Panc1 (cell line): ENCODE results near the gene ING4. TPM values are rescaled to one million over a fixed set of nuclear protein-coding genes. Genes with fewer than 3 reads are reported as not detected.

Source experiments
- ATAC-seq: fragments of 200-7000 bp; cut with Tn5 transposase; 2 replicates; pipeline ENCODE4 v1.9.1; 2020; ENCODE audit warnings: mild to moderate bottlenecking, moderate library complexity
- BruUV-seq: library from RNA; stranded (reverse); fragments of 400-500 nt; replicated peaks from 2 replicates; lab custom pipeline; 2021; lab: Mats Ljungman, UMichigan
- CTCF ChIA-PET: fragments of 300-600 bp; sonication (Branson Sonifier 250); formaldehyde crosslinking; loops from one replicate; lab custom pipeline; 2022; ENCODE audit warnings: antibody characterized with exemption; lab: Charles Lee
- POLR2A ChIA-PET: fragments of 300-600 bp; sonication (Branson Sonifier 250); formaldehyde crosslinking; loops from one replicate; lab custom pipeline; 2022; ENCODE audit warnings: antibody characterized with exemption; lab: Charles Lee
- DNase-seq: peaks from one replicate; pipeline ENCODE4 v3.0.0-alpha.2; 2010; ENCODE audit warnings: low read depth, low spot score
- H3K27ac ChIP-seq: 2 replicates; pipeline ENCODE4 v1.5.1; 2011; ENCODE audit warnings: mild to moderate bottlenecking, low read length, inconsistent platforms
- H3K27me3 ChIP-seq: fragments of 200-500 bp; sonication (Bioruptor generic); 2 replicates; pipeline ENCODE4 v1.6.0; 2014; ENCODE audit warnings: low read length, inconsistent platforms; ENCODE audit not compliant: control insufficient read depth, insufficient read depth
- H3K36me3 ChIP-seq: fragments of 200-500 bp; sonication (Bioruptor generic); 2 replicates; pipeline ENCODE4 v1.5.1; 2014; ENCODE audit warnings: inconsistent platforms, mild to moderate bottlenecking, low read length, moderate library complexity; ENCODE audit not compliant: control insufficient read depth, insufficient read depth
- H3K4me1 ChIP-seq: 2 replicates; pipeline ENCODE4 v1.5.1; 2011; ENCODE audit warnings: inconsistent platforms, mild to moderate bottlenecking, low read length, moderate library complexity; ENCODE audit not compliant: control insufficient read depth, insufficient read depth
- H3K4me3 ChIP-seq, 2 experiments: 2 replicates each; pipeline ENCODE4 v1.5.1; 2011 to 2012; ENCODE audit warnings: low read depth in 2 of 2, low read length in 2 of 2, mild to moderate bottlenecking in 2 of 2, inconsistent platforms in 1 of 2, moderate library complexity in 1 of 2
- H3K9me3 ChIP-seq: fragments of 200-500 bp; sonication (Bioruptor generic); 2 replicates; pipeline ENCODE4 v1.5.1; 2014; ENCODE audit warnings: low read depth, mild to moderate bottlenecking, inconsistent platforms, low read length, moderate library complexity; ENCODE audit not compliant: control insufficient read depth, insufficient read depth
- POLR2AphosphoS5 ChIP-seq: IDR thresholded peaks from 2 replicates; pipeline ENCODE4 v1.6.1; 2012; ENCODE audit warnings: mild to moderate bottlenecking, low read depth, low read length, moderate library complexity
- SIN3A ChIP-seq: IDR thresholded peaks from 2 replicates; pipeline ENCODE4 v1.6.1; 2012; ENCODE audit warnings: low read depth, mild to moderate bottlenecking, low read length, moderate library complexity, borderline replicate concordance; ENCODE audit not compliant: insufficient read depth
- TCF7L2 ChIP-seq: IDR thresholded peaks from 2 replicates; pipeline ENCODE4 v1.6.1; 2011; ENCODE audit warnings: mild to moderate bottlenecking, low read depth, low read length, inconsistent platforms
- in situ Hi-C: cut with HindIII; loops from 2 replicates; pipeline ENCODE4 v1.10.0; 2016; ENCODE audit warnings: low sequenced_read_pairs, low pct_unique_long_range_greater_than_20kb
- intact Hi-C: fragments of 100-400 bp; cut with micrococcal nuclease; formaldehyde crosslinking; loops from one replicate; pipeline ENCODE4 v1.10.0; 2022; ENCODE audit not compliant: unreplicated experiment
- total RNA-seq: library from RNA; stranded (reverse); gene quantifications from one replicate; pipeline ENCODE4 v1.2.1, GENCODE V29; 2021; ENCODE audit not compliant: unreplicated experiment
- TF ChIP-seq, protein P1 (sequence below), 2 experiments: IDR thresholded peaks; 2 replicates each; pipeline ENCODE4 v1.6.1; 2011 to 2012; ENCODE audit warnings: low read depth in 2 of 2, control low read depth in 1 of 2, low read length in 1 of 2, mild to moderate bottlenecking in 1 of 2, moderate library complexity in 1 of 2; ENCODE audit not compliant: insufficient read depth in 1 of 2
- TF ChIP-seq, protein P2 (sequence below): fragments of 450-650 bp; IDR thresholded peaks from 2 replicates; pipeline ENCODE4 v1.5.1; 2017; ENCODE audit warnings: mild to moderate bottlenecking

ING4 gene
- total RNA-seq, 1 experiment from 2014 or later: 11.4 TPM

DNA sequence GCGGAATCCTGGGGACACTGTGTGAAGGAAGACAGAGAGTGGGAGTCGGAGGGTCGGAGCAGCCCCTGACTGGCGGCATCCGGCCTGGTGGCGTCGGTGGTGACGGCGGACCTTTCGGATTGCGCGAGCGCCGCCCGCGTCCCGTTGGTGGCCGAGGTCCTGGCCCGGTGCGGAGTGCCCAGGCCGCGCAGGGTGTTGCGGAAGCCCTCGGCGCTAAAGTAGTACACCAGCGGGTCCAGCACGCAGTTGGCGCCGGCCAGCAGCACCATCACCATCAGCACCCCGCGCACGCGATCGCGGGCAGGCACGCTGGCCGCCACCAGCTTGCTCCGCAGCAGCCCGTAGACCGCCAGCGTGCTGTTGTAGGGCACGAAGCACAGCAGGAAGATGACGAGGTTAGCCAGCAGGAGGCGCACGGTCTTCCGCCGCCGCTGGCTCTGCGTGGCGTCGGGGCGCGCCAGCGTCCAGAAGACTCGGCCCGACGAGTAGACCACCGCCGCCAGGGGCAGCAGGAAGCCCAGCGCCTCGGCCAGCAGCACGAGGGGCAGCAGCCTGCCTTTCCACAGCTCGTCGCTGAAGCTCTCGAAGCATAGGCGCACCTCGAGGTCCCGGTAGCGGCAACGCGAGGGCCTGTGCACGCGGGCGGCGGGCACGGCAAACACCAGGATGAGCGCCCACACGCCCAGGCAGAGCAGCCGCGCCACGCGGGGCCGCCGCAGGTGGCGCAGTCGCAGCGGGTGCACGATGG lies 42.6 kb downstream of the ING4 start:
- in situ Hi-C loops: no loop called here
- no peak for DNase-seq
- H3K4me3 ChIP-seq: no peak overlapping the region
- no TSS peak for BruUV-seq
- ChIA-PET POLR2A (no interaction called here), CTCF (no interaction called here)
- no peaks in the 10 kb centered on the region for H3K27me3 ChIP-seq
- H3K4me1 ChIP-seq: no peaks in the 10 kb centered on the region
- no peaks in the 10 kb centered on the region for H3K9me3 ChIP-seq
- TF ChIP-seq POLR2AphosphoS5 (no peak), TCF7L2 (no peak), SIN3A (no peak)
- TF ChIP-seq, protein P1, sequence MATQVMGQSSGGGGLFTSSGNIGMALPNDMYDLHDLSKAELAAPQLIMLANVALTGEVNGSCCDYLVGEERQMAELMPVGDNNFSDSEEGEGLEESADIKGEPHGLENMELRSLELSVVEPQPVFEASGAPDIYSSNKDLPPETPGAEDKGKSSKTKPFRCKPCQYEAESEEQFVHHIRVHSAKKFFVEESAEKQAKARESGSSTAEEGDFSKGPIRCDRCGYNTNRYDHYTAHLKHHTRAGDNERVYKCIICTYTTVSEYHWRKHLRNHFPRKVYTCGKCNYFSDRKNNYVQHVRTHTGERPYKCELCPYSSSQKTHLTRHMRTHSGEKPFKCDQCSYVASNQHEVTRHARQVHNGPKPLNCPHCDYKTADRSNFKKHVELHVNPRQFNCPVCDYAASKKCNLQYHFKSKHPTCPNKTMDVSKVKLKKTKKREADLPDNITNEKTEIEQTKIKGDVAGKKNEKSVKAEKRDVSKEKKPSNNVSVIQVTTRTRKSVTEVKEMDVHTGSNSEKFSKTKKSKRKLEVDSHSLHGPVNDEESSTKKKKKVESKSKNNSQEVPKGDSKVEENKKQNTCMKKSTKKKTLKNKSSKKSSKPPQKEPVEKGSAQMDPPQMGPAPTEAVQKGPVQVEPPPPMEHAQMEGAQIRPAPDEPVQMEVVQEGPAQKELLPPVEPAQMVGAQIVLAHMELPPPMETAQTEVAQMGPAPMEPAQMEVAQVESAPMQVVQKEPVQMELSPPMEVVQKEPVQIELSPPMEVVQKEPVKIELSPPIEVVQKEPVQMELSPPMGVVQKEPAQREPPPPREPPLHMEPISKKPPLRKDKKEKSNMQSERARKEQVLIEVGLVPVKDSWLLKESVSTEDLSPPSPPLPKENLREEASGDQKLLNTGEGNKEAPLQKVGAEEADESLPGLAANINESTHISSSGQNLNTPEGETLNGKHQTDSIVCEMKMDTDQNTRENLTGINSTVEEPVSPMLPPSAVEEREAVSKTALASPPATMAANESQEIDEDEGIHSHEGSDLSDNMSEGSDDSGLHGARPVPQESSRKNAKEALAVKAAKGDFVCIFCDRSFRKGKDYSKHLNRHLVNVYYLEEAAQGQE (IDR thresholded peaks at IDR 0.05; ENCODE audit: insufficient read depth in 1 of 2, low read depth in 2 of 2, low read length in 1 of 2): no peak
- TF ChIP-seq, protein P2, sequence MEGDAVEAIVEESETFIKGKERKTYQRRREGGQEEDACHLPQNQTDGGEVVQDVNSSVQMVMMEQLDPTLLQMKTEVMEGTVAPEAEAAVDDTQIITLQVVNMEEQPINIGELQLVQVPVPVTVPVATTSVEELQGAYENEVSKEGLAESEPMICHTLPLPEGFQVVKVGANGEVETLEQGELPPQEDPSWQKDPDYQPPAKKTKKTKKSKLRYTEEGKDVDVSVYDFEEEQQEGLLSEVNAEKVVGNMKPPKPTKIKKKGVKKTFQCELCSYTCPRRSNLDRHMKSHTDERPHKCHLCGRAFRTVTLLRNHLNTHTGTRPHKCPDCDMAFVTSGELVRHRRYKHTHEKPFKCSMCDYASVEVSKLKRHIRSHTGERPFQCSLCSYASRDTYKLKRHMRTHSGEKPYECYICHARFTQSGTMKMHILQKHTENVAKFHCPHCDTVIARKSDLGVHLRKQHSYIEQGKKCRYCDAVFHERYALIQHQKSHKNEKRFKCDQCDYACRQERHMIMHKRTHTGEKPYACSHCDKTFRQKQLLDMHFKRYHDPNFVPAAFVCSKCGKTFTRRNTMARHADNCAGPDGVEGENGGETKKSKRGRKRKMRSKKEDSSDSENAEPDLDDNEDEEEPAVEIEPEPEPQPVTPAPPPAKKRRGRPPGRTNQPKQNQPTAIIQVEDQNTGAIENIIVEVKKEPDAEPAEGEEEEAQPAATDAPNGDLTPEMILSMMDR: no peak
- intact Hi-C loops: no loop called here
- no peaks in the 10 kb centered on the region for H3K36me3 ChIP-seq
- no peak for ATAC-seq
- no peak overlapping the region for H3K27ac ChIP-seq

DNA sequence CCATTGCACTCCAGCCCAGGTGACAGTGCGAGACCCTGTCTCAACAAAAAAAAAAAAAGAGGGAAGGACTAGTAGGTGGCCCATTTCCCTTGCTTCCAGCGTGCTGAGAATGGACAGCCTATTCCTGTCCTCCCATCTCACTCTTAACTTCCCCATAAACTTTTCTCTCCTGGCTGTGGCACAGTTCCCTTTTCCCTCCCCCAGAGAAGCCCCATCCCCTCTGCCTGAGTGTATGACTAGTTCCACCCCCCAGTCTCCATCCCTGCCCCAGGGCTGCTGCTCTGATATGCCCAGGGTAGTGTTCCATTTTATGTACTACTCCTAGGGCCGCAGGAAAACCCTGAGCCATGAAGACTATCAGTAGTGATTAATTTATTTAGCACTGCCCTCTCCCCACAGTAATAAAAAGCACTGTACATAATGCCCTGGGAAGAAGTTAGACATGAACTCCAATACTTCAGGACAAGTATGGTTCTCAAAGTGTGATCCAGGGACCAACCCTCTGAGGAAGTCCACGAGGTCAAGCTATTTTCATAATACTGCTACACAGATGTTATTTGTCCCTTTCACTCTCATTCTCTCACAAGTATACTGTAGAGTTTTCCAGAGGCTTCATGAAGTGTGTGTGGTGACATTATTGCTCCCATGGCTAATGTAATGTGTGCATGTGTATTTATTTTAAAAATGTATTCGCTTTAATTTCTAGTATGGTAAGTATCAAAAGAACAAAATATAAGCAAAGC lies 44.3 kb downstream of the ING4 start:
- no peaks in the 10 kb centered on the region; the same call in 1 of the 2 replicates for H3K4me1 ChIP-seq
- DNase-seq (no peak), ATAC-seq (no peak)
- H3K4me3 ChIP-seq: no peak overlapping the region
- H3K36me3 ChIP-seq: no peaks in the 10 kb centered on the region
- no peaks in the 10 kb centered on the region for H3K27me3 ChIP-seq
- no TSS peak for BruUV-seq
- in situ Hi-C loops (no loop called here), intact Hi-C loops (no loop called here)
- H3K9me3 ChIP-seq: no peaks in the 10 kb centered on the region
- ChIA-PET CTCF (no interaction called here), POLR2A (interaction anchor here (0.7 kb wide), 1 partner anchor 163 kb away, joined by 4 read pairs; no protein-coding TSS in a partner anchor)
- no peak overlapping the region for H3K27ac ChIP-seq
- TF ChIP-seq, protein P2: no peak
- TF ChIP-seq POLR2AphosphoS5 (no peak), TCF7L2 (no peak), SIN3A (no peak)
- TF ChIP-seq, protein P1 (IDR thresholded peaks at IDR 0.05; ENCODE audit: insufficient read depth in 1 of 2, low read depth in 2 of 2, low read length in 1 of 2): no peak
